ENCODE measurements around the gene MRPS2.
"Not testable (repeated sequence)": the region's sequence is repeated elsewhere in the genome, so short reads cannot be mapped to it uniquely, and the experiment has no call there.

MRPS2 gene

DNA sequence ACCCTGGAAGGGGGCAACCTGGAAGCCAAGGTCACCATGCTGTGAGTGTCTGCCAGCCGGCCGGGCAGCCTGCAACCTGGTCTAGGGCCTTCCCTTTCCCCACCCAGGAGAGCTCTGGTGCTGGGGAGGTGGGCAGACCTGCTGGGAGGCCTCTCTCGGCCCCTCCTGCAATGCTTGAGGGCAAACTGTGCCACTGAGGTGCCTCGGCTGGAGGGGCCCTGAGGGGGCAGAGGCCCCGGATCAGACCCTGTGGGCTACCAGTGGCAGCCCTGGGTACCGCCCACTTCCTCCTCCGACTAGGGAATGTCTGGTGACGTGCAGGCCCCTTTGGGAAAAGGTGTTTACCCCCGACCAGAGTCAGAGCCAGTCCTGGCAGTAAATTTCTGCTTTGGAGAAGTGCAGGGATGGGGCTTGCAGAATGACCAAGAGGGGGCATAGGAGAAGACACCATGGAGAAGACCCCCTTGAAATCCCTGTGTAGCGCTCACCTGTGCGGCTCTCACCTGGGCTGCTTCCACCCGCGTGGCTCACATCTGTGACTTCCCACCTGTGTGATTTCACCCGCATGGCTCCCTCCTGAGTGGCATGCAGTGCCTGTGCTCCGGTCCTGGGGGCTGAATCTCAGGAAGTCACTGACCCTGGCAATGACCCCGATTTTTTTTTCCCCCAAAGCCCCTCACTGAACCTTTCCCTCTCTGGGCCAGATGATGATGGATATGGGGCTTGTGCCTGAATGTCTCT is 21.8 kb downstream of the MRPS2 start:
- H3K36me3 ChIP-seq (ENCODE audit: insufficient read depth, low read length), result no peaks in the 10 kb centered on the region
- H3K4me3 ChIP-seq, result no peak overlapping the region
- no peaks in the 10 kb centered on the region for H3K9me3 ChIP-seq (ENCODE audit: low read depth, low read length)
- no peak for DNase-seq (ENCODE audit: low read depth, low spot score)
- no peak overlapping the region for H3K27ac ChIP-seq
- TF ChIP-seq POLR2AphosphoS5 (IDR thresholded peaks at IDR 0.05; ENCODE audit: borderline replicate concordance, low read depth, low read length) (no peak), FOXP2 (optimal IDR thresholded peaks at IDR 0.05; ENCODE audit: control extremely low read depth, extremely low read length, insufficient read depth) (no peak), EZH2 (IDR thresholded peaks at IDR 0.05) (no peak)
- no peak overlapping the region for H3K9ac ChIP-seq (ENCODE audit: insufficient read length)

DNA sequence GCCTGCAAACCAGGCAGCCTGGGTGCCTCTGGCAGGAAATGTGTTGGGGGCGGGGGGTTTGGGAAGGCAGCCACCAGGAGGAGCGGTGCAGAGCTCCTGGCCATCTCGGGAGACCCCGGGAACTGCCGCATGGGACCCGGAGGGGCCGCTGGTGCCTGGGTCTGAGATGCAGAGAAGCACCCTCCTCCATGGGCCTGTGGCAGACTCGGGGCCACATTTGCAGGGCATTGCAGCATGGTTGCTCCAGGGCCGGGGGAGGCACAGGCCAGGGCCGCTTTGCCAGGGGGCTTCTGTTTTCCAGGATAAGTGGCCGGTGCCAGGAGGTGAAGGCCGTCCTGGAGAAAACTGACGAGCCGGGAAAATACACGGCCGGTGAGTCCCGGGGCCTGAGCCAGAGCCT is 22.4 kb downstream of the MRPS2 start:
- H3K9me3 ChIP-seq (ENCODE audit: low read depth, low read length), result no peaks in the 10 kb centered on the region
- no peaks in the 10 kb centered on the region for H3K36me3 ChIP-seq (ENCODE audit: insufficient read depth, low read length)
- no peak overlapping the region for H3K27ac ChIP-seq
- H3K9ac ChIP-seq (ENCODE audit: insufficient read length), result no peak overlapping the region
- no peak for TF ChIP-seq FOXP2 (optimal IDR thresholded peaks at IDR 0.05; ENCODE audit: control extremely low read depth, extremely low read length, insufficient read depth)
- no peak for TF ChIP-seq POLR2AphosphoS5 (IDR thresholded peaks at IDR 0.05; ENCODE audit: borderline replicate concordance, low read depth, low read length)
- no peak for TF ChIP-seq EZH2 (IDR thresholded peaks at IDR 0.05)
- H3K4me3 ChIP-seq, result no peak overlapping the region
- DNase-seq (ENCODE audit: low read depth, low spot score), result no peak

DNA sequence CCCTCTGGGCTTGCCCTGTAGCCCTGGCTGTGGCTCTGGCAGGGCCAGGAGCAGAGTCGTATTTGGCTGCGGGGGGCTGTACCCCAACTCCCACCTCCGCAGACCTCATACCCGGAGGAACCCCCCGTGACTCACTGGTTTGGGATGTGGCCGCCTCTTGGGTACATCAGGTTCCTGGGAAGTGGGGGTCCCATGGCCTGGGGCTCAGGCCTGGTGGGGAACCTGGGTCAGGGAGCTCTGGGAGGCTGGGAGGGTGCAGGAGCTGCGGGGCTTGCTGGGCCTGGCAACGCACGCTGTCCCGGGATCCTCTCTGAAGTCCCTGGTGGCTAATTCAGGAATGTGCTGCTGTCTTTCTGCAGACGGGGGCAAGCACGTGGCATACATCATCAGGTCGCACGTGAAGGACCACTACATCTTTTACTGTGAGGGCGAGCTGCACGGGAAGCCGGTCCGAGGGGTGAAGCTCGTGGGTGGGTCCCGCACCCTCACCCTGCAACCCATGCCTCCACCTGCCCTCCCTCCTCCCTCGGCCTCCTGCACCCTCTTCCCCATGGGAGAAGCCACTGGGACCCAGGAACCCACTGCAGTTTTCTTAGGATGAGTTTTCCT is 23.1 kb downstream of the MRPS2 start:
- TF ChIP-seq POLR2AphosphoS5 (IDR thresholded peaks at IDR 0.05; ENCODE audit: borderline replicate concordance, low read depth, low read length) (no peak), FOXP2 (optimal IDR thresholded peaks at IDR 0.05; ENCODE audit: control extremely low read depth, extremely low read length, insufficient read depth) (no peak), EZH2 (IDR thresholded peaks at IDR 0.05) (no peak)
- Histone ChIP-seq H3K36me3 (ENCODE audit: insufficient read depth, low read length) (no peaks in the 10 kb centered on the region), H3K27ac (no peak overlapping the region), H3K9ac (ENCODE audit: insufficient read length) (no peak overlapping the region), H3K4me3 (no peak overlapping the region), H3K9me3 (ENCODE audit: low read depth, low read length) (no peaks in the 10 kb centered on the region)
- no peak for DNase-seq (ENCODE audit: low read depth, low spot score)

GRCh38 chr9:135524130-135524861 is 23.8 kb downstream of the MRPS2 start:
- Histone ChIP-seq H3K9me3 (ENCODE audit: low read depth, low read length) (no peaks in the 10 kb centered on the region), H3K9ac (ENCODE audit: insufficient read length) (no peak overlapping the region), H3K36me3 (ENCODE audit: insufficient read depth, low read length) (no peaks in the 10 kb centered on the region), H3K27ac (no peak overlapping the region), H3K4me3 (no peak overlapping the region)
- DNase-seq (ENCODE audit: low read depth, low spot score), result no peak
- TF ChIP-seq FOXP2 (optimal IDR thresholded peaks at IDR 0.05; ENCODE audit: control extremely low read depth, extremely low read length, insufficient read depth), result no peak

DNA sequence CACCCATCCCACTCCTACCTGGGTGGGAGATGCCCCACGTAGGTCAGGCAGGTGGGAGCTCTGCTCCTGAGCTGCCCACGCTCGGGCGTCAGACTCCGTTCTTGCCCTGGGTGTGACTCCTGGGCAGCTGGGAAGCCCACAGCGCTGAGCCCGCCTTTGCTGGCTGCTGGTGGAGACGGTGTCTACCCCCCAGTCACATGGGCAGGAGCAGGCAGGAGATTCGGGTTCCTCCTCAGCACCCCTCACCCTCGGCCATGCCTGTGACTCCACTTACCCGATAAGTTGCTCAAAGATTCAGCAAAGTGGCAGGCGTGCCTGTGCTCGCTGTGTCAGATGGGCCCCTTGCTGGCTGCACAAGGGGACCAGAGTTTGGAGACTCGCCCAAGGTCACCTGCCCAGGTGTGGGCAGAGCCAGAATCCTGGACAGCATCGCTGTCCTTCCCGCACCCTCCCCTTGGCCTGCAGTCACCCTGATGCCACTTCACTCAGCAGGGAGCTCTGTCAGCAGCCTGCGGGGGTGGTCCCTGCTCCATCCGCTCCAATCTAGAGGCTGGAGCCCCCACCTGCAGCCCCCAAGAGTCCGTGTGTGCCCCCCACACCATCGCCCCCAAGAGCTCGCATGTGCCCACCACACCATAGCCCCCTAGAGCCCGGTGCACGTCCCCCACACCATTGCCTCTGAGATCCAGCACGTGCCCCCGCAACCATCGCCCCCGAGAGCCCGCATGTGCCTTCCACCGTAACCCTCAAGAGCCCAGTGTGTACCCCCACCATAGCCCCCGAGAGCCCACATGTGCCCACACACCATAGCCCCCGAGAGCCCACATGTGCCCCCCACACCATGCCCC is 25.0 kb downstream of the MRPS2 start:
- H3K27ac ChIP-seq, result no peak overlapping the region
- no peaks in the 10 kb centered on the region for H3K9me3 ChIP-seq (ENCODE audit: low read depth, low read length)
- DNase-seq (ENCODE audit: low read depth, low spot score), result no peak
- no peaks in the 10 kb centered on the region for H3K36me3 ChIP-seq (ENCODE audit: insufficient read depth, low read length)
- no peak overlapping the region for H3K4me3 ChIP-seq
- TF ChIP-seq POLR2AphosphoS5 (IDR thresholded peaks at IDR 0.05; ENCODE audit: borderline replicate concordance, low read depth, low read length) (no peak), EZH2 (IDR thresholded peaks at IDR 0.05) (no peak), FOXP2 (optimal IDR thresholded peaks at IDR 0.05; ENCODE audit: control extremely low read depth, extremely low read length, insufficient read depth) (no peak)
- no peak overlapping the region for H3K9ac ChIP-seq (ENCODE audit: insufficient read length)

GRCh38 chr9:135526089-135526729 is 25.7 kb downstream of the MRPS2 start:
- no peak overlapping the region for H3K27ac ChIP-seq
- H3K9ac ChIP-seq (ENCODE audit: insufficient read length), result no peak overlapping the region
- DNase-seq (ENCODE audit: low read depth, low spot score), result no peak
- TF ChIP-seq FOXP2 (optimal IDR thresholded peaks at IDR 0.05; ENCODE audit: control extremely low read depth, extremely low read length, insufficient read depth) (no peak), EZH2 (IDR thresholded peaks at IDR 0.05) (no peak), POLR2AphosphoS5 (IDR thresholded peaks at IDR 0.05; ENCODE audit: borderline replicate concordance, low read depth, low read length) (no peak)
- no peaks in the 10 kb centered on the region for H3K36me3 ChIP-seq (ENCODE audit: insufficient read depth, low read length)
- no peaks in the 10 kb centered on the region for H3K9me3 ChIP-seq (ENCODE audit: low read depth, low read length)
- H3K4me3 ChIP-seq, result no peak overlapping the region

GRCh38 chr9:135526730-135527571 is 26.5 kb downstream of the MRPS2 start:
- H3K9me3 ChIP-seq (ENCODE audit: low read depth, low read length), result no peaks in the 10 kb centered on the region
- no peak overlapping the region for H3K9ac ChIP-seq (ENCODE audit: insufficient read length)
- no peak for TF ChIP-seq FOXP2 (optimal IDR thresholded peaks at IDR 0.05; ENCODE audit: control extremely low read depth, extremely low read length, insufficient read depth)
- TF ChIP-seq EZH2 (IDR thresholded peaks at IDR 0.05), result no peak
- TF ChIP-seq POLR2AphosphoS5 (IDR thresholded peaks at IDR 0.05; ENCODE audit: borderline replicate concordance, low read depth, low read length), result no peak
- no peak overlapping the region for H3K27ac ChIP-seq
- H3K36me3 ChIP-seq (ENCODE audit: insufficient read depth, low read length), result no peaks in the 10 kb centered on the region
- no peak overlapping the region for H3K4me3 ChIP-seq
- DNase-seq (ENCODE audit: low read depth, low spot score), result no peak

- not testable (repeated sequence) for H3K27ac ChIP-seq; H3K36me3 ChIP-seq (ENCODE audit: insufficient read depth, low read length); DNase-seq (ENCODE audit: low read depth, low spot score); H3K9me3 ChIP-seq (ENCODE audit: low read depth, low read length); H3K9ac ChIP-seq (ENCODE audit: insufficient read length); H3K4me3 ChIP-seq
Observed at GRCh38 chr9:135528842-135529435, 28.5 kb downstream of the MRPS2 start.
